GM12878 (cell line): ENCODE measurements around the gene CD72. TPM values are rescaled to one million over a fixed set of nuclear protein-coding genes. Genes with fewer than 3 reads are reported as not detected.

Experiments
- ATF7 ChIP-seq: fragments of 450-650 bp; IDR thresholded peaks from 2 replicates; pipeline ENCODE4 v1.6.1; 2016; ENCODE audit warnings: low read depth, mild to moderate bottlenecking
- BMI1 ChIP-seq: fragments of 450-650 bp; IDR thresholded peaks from 2 replicates; pipeline ENCODE4 v1.6.1; 2016; ENCODE audit warnings: mild to moderate bottlenecking, moderate library complexity, borderline replicate concordance
- CBFB ChIP-seq: IDR thresholded peaks from 2 replicates; pipeline ENCODE4 v1.6.1; 2016; ENCODE audit warnings: antibody characterized with exemption, low read depth
- CEBPZ ChIP-seq: fragments of 150-350 bp; IDR thresholded peaks from 2 replicates; pipeline ENCODE4 v1.6.1; 2016; ENCODE audit warnings: low read depth, low read length
- HDGF ChIP-seq: fragments of 450-650 bp; IDR thresholded peaks from 2 replicates; pipeline ENCODE4 v1.6.1; 2016; ENCODE audit warnings: antibody characterized with exemption
- IKZF1 ChIP-seq: fragments of 450-650 bp; conservative IDR thresholded peaks from 2 replicates; pipeline ENCODE4 v1.6.1; 2017; ENCODE audit warnings: antibody characterized with exemption, mild to moderate bottlenecking
- IRF5 ChIP-seq: fragments of 450-650 bp; IDR thresholded peaks from 2 replicates; pipeline ENCODE4 v1.6.1; 2017; ENCODE audit warnings: borderline replicate concordance
- NBN ChIP-seq: fragments of 450-650 bp; IDR thresholded peaks from 2 replicates; pipeline ENCODE4 v1.6.1; 2016
- NFIC ChIP-seq: IDR thresholded peaks from 2 replicates; pipeline ENCODE4 v1.6.1; 2012; ENCODE audit warnings: low read depth, mild to moderate bottlenecking, inconsistent platforms, low read length, moderate library complexity
- POLR2AphosphoS2 ChIP-seq: IDR thresholded peaks from 2 replicates; pipeline ENCODE4 v1.6.1; 2011; ENCODE audit warnings: low read depth, mild to moderate bottlenecking, low read length, improper control_type of control experiment, moderate library complexity
- RAD51 ChIP-seq: fragments of 450-650 bp; IDR thresholded peaks from 2 replicates; pipeline ENCODE4 v1.6.1; 2016; ENCODE audit warnings: moderate library complexity, mild to moderate bottlenecking, inconsistent platforms
- RB1 ChIP-seq: fragments of 450-650 bp; formaldehyde crosslinking; IDR thresholded peaks from 2 replicates; pipeline ENCODE4 v1.6.1; 2017; ENCODE audit warnings: mild to moderate bottlenecking, borderline replicate concordance
- RELB ChIP-seq: fragments of 450-650 bp; IDR thresholded peaks from 2 replicates; pipeline ENCODE4 v1.6.1; 2017; ENCODE audit warnings: low read depth, mild to moderate bottlenecking, moderate library complexity
- SKIL ChIP-seq: fragments of 450-650 bp; IDR thresholded peaks from 2 replicates; pipeline ENCODE4 v1.6.1; 2017; ENCODE audit warnings: mild to moderate bottlenecking, low read depth, inconsistent platforms; ENCODE audit not compliant: poor library complexity, severe bottlenecking
- SPI1 ChIP-seq: IDR thresholded peaks from 2 replicates; pipeline ENCODE4 v1.6.1; 2011; ENCODE audit warnings: low read depth, mild to moderate bottlenecking, low read length, moderate library complexity, borderline replicate concordance; ENCODE audit not compliant: insufficient read depth
- SREBF2 ChIP-seq: IDR thresholded peaks from 2 replicates; pipeline ENCODE4 v1.6.1; 2012; ENCODE audit warnings: mild to moderate bottlenecking, low read length
- TAF1 ChIP-seq: IDR thresholded peaks from 2 replicates; pipeline ENCODE4 v1.6.1; 2011; ENCODE audit warnings: mild to moderate bottlenecking, low read depth, low read length, borderline replicate concordance
- ZNF217 ChIP-seq: fragments of 450-650 bp; IDR thresholded peaks from 2 replicates; pipeline ENCODE4 v1.6.1; 2017; ENCODE audit warnings: antibody characterized with exemption, mild to moderate bottlenecking
- ZNF384 ChIP-seq: IDR thresholded peaks from 2 replicates; pipeline ENCODE4 v1.6.1; 2012; ENCODE audit warnings: low read depth, mild to moderate bottlenecking, low read length, improper control_type of control experiment, borderline replicate concordance
- ZNF622 ChIP-seq: fragments of 450-650 bp; IDR thresholded peaks from 2 replicates; pipeline ENCODE4 v1.6.1; 2017; ENCODE audit warnings: mild to moderate bottlenecking, inconsistent platforms
- polyA plus RNA-seq, 11 experiments: library from polyadenylated mRNA; depleted of rRNA in 4 of 11; unstranded in 6 of 11; stranded (reverse) in 5 of 11; fragments of >200 nt; fragmentation: Nextera tagmentation in 4 of 11; fragmentation: Illumina TruSeq in 1 of 11; extraction: Ambion mirVana in 4 of 11; extraction: Trizol in 1 of 11; gene quantifications; 1 replicate in 1 of 11; 2 replicates in 10 of 11; pipeline versions ENCODE4 v1.2.1 to v1.2.3, GENCODE V29; 2011 to 2016; ENCODE audit warnings: inconsistent platforms in 2 of 11, missing spikeins in 2 of 11, low read depth in 1 of 11
- total RNA-seq, 4 experiments: library from RNA; depleted of rRNA in 3 of 4; stranded (reverse); fragments of >200 nt in 3 of 4; fragmentation: Illumina TruSeq in 1 of 4; extraction: Trizol in 1 of 4; gene quantifications; 2 replicates each; pipeline versions ENCODE4 v1.2.1 to v1.2.3, GENCODE V29; 2013 to 2021

CD72 gene
- total and polyA plus RNA-seq, 10 of the 15 experiments (the other 5 are each of a cell fraction or from before 2014, with no cell fraction given): 2.1 to 14.2 (median 4.4) TPM

- TF ChIP-seq HDGF (no peak), RAD51 (peak; percentile 61; the same call in 1 of the 2 replicates), RELB (no peak; the same call in 1 of the 2 replicates), SKIL (no peak), ZNF622 (no peak), CBFB (no peak), RB1 (no peak), IRF5 (no peak), CEBPZ (no peak), NBN (0 out of 2 replicates have a peak, but pooled peaks have one; percentile 48), BMI1 (no peak), POLR2AphosphoS2 (no peak), IKZF1 (peak; percentile 83), ATF7 (no peak; the same call in 1 of the 2 replicates), SREBF2 (no peak), SPI1 (peak; percentile 68; the same call in 1 of the 2 replicates), ZNF217 (no peak), ZNF384 (no peak), TAF1 (no peak), NFIC (peak; percentile 38; the same call in 1 of the 2 replicates)
These were observed 914 bp upstream of the CD72 start (continued) for GRCh38 chr9:35618854-35619799.
